Activated CD8-positive, alpha-beta memory T cell treated with anti-CD3 and anti-CD28 coated beads, Interleukin-2, amount 50 U/mL, for 4 hours (primary cell): ENCODE measurements around the gene GNAO1.
A peak's percentile ranks its signal among the peaks of the same experiment; 100 is the strongest.

ENCODE experiments used
- DNase-seq: peaks from one replicate; pipeline ENCODE4 v3.0.0-alpha.2; 2020

GNAO1 gene

DNA sequence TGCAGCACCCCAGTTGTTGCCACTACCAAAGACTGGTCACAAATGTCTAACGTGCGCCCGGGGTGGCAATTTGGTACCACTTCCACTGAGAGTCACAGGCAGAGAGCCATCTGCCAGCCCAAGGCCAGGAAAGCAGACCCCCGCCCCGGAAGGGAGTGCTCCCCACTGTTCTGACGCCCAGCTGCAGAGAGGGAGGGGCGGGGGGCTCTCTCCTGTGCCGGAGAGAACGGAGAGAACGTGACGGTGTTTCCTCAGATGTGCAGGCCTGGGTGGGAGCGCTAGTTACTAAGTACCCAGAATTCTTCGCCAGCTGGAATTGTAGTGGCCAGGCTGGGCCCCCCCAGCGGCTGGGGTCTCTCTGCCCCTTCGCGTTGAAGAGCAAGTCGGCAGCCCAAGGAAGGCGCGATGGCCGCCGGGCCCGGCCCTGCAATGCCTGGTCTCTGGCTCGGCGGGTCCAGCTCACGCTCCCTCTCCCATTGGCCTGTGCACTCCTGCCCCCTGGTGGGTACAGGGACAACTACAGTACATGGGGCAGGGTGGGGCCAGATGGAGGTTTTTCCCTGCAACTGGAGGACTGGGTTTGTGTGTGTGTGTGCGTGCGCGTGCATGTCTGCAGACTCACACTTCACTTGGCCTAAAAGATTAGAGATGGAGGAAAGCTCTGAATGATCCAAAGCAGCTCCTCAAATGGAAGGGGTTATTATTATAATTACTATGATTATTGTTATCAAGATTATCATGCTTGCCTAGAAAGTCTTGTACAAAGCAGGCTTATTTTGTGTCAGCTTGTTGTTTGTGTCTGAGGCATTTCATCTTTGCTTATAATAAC, 126.9 kb downstream of the GNAO1 start:
- peak; percentile 77 for DNase-seq

DNA sequence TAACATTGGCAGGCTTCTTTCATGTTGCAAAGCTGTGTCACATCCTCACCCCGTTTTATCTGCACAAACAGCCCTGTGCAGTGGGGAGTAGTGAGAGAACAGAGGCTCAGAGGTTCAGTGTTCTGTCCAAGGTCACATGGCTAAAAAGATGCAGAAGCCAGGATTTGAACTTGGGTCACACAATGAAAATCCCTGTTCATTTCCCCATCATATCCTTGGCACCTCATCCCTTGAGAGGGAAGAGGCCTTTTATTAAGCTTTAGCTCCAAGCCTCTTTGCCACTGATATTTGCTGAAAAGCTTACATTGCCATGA, 127.5 kb downstream of the GNAO1 start:
- no peak for DNase-seq

DNA sequence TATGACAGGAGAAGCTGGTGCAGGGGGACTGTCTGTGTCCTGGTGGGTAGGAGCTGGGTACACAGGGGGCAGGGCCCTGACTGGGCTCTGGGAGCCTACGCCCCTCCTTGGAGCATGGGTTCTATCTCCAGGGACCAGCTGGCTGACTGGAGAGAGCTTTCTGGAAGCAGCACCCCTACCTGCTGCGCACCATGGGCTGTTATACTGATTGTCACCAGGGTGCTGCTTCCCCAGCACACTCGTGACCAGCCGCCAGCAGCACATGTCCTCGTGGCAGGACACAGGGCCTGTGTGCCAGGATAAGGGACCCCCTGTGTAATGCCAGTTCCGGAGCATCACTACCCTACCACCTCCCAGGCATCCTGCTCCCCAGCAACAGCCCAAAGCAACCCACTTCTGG, 128.1 kb downstream of the GNAO1 start:
- no peak for DNase-seq

GRCh38 chr16:56320056-56320455, 128.8 kb downstream of the GNAO1 start:
- no peak for DNase-seq

DNA sequence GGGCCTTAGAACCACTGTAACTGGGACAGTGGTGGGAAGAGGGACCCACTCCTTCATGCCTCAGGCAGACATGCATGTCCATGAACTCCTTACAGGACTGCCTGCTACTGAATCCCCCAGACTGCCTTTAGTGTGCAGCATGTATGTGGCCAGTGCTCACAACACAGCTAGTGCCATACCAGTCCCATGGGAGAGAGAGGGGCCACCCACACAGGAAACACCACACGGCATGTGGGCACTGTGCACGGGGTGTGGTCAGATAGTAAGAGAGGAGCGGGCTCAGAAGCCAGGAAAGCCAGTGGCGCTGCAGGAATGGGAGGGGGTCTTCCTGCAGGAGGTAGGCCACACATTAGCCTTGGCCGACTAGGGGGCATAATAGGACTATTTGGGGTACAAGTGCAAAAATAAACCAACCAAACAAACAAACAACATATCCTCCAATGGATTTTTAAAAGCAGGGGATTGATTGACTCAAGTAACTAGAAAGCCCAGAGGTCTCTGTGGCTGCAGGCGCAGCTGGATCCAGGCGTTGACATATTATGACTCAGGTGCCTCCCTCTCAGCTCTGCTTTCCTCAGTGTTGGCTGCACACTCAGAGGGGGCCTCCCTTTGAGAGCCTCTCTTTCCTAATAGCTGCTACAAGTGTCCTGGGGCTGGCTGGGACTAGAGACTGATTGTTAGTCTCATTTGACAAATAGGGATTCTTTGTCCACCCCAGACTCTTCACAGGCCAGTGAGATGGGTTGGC, 129.7 kb downstream of the GNAO1 start:
- no peak for DNase-seq

DNA sequence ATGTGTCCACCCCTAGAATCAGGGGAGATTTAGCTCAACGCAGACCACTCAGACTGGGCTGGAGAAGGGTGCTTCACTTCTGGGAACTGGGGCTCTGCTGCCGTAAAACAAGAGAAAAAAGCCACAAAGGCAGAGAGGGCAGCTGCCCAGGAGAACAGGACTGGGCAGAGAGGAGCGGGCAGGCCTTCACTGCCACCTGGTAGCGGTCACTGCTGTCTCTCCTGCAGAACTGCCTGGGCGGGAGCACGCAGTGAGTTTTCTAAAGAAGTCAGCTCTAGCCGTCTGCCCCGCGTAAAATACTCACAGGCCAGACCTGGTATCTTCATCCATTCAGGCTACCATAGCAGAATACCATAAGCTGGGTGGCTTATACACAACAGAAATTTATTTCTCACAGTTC, 130.3 kb downstream of the GNAO1 start:
- no peak for DNase-seq

GRCh38 chr16:56324406-56324805, 133.1 kb downstream of the GNAO1 start:
- no peak for DNase-seq

DNA sequence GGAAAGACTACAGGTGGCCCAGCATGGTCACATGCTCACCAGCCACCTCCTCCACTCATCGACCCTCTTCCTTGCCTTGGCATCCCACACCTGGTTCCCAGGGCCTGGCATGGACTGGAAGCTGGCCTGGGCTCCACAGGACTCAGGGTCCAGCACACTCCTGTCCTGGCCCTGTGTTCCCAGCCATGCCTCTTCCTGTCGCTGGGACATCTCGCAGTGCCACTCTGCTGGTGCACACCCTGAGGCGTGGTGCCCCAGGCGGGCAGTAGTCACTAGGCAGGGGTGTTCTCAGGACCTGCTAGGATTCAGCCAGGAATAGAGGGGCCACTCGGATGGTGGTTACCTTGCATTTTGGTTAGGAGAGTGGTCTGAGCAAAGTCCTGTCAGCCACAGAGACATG, 134.7 kb downstream of the GNAO1 start:
- DNase-seq, result no peak

DNA sequence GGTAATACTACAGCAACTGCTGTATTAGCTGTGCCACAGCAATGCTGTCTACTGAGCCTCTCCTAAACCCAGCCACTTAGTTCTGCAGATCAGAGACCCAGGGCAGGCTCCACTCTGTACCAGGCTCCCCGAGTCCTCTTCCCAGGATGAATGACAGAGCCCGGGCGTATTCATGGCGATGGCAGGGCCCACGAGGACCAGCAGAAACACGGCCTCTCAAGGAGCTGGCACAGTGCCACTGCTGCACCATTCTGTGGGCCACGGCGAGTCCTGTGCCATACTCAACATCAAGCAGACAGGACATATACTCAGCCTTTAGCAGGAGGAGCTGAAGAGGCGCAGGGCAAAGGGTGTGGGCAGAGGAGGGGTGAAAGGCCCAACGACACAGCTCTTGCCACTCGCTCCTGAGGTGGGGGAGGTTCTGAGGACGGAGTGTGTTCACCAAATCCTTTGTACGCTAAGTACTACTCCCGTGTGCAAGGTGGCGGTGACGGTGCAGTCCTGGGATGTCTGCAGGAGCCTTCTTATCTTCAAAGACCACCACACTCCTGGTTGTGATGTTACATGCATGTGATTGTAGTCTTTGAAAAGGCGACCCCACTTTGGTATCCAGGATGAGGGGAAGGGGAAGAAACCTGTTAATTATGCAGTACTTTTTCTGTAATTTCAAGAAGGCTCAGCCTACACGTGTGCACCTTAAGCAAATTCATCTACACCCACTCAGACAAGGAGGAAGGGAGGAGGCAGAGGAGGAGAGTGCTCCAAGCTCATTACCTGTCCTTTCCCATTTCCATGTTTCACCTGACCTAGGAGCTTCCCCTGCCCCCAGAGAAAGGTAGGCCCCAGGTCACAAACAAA, 136.0 kb downstream of the GNAO1 start:
- DNase-seq, result no peak

DNA sequence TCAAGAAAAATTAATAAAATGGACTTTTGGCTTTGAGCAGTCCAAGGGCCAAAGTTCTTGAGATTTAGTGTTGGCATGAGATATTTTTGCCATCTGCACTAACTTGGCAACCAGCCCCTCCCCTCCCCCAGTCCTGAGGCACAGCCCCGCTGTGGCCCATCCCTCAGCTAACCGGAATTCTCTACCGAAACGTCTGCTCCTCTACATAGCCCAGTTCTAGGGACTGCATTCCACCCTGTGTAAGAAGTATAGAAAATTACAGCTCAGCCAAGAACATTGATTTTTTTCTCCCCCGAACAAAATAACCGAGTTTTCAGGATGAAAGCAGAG, 136.6 kb downstream of the GNAO1 start:
- DNase-seq, result no peak

- no peak for DNase-seq
Observed at GRCh38 chr16:56328276-56329022, 137.2 kb downstream of the GNAO1 start.

GRCh38 chr16:56329887-56330286, 138.6 kb downstream of the GNAO1 start:
- DNase-seq, result no peak

DNA sequence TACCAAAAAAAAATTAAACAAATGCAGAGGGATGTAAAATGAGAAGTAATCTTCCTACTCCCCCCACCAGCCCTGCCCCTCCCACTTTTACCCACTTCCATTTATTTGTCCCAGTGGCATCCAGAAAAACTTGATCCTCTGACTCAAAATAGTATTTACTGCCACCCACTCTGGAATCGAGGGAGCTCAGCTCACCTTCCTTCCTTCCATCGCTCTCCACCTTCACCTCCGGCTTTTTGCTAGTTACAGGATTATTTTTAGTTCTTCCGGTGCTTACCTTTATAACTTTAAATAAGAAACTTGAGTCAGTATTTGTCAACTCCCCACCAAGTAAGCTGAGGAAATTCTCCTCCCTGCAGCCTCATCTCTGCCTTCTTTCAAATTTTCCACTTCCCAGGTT, 139.2 kb downstream of the GNAO1 start:
- no peak for DNase-seq

- no peak for DNase-seq
Observed at GRCh38 chr16:56331399-56331798, 140.1 kb downstream of the GNAO1 start.

GRCh38 chr16:56331915-56332314, 140.6 kb downstream of the GNAO1 start:
- DNase-seq, result no peak

GRCh38 chr16:56332464-56333079, 141.3 kb downstream of the GNAO1 start:
- no peak for DNase-seq

DNA sequence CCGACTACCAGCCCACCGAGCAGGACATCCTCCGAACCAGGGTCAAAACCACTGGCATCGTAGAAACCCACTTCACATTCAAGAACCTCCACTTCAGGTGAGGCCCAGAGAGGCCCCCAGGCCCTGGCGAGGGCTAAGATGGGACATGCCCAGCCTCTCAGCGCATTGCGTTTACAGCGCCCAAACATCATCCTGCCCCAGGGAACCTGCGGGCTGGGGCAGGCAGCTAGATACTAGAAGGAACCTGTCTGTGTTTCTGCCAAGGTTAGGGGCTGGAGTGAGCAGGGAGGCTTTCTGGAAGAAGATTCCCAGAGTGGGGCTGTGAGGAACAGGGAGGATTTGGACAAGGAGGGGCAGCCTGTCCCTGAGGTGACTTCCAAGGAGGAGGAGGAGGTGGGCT, 143.5 kb downstream of the GNAO1 start:
- no peak for DNase-seq

DNA sequence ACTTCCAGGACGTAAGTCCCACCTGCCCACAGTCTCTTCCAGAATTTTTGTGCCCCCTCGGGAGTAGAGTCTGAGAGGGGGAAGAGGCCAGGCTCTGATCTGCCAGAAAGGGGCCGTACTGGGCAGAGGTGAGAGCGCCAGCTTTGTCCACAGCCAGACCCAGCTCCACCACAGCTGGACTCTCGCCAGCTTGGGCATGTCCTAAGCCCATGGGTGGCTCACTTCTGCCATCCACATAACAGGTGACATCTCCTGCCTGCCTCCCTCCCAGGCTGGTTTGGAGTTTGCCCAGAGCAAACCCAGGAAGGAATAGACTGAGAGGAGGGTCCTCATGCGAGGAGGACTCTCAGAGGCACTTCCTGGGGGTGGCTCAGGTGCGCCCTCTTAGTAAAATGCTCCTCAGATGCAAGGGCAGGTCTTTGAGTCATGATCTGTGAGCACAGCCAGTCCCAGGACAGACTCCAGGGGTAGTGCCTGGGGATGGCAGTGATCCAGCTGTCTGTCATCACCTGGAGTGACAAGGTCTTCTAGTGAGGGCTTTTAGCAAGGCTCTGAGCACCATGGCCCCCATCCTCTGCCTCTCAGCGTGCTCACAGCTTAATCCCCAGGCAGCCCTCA, 144.9 kb downstream of the GNAO1 start:
- DNase-seq, result no peak

DNA sequence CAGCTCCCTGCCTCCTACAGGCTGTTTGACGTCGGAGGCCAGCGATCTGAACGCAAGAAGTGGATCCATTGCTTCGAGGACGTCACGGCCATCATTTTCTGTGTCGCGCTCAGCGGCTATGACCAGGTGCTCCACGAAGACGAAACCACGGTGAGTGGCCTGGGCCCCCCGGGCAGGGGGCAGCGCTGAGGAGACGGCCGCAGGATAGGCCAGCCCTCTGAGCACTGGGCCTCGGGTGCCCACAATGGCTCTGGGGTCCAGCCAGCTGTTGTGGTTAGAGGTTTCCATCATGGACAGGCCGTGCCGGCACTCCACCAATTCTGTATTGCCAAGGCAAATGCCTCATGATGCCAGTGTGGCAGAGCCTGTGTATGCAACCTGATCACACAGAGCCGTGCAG, 145.4 kb downstream of the GNAO1 start:
- no peak for DNase-seq

GRCh38 chr16:56337131-56337857, 146.0 kb downstream of the GNAO1 start:
- DNase-seq, result no peak

GRCh38 chr16:56337858-56338325, 146.6 kb downstream of the GNAO1 start:
- no peak for DNase-seq
